AG08395 (cell line): Measurements from ENCODE around the gene SPRN.
"Not testable (repeated sequence)": the region's sequence is repeated elsewhere in the genome, so short reads cannot be mapped to it uniquely, and the experiment has no call there.

Experiments used
- DNase-seq: peaks from one replicate; pipeline ENCODE4 v3.0.0; 2012; ENCODE audit warnings: mixed read lengths, low spot score

The SPRN gene

GRCh38 chr10:133386951-133387350 lies 37.5 kb downstream of the SPRN start:
- DNase-seq: not testable (repeated sequence)

GRCh38 chr10:133385214-133385613 lies 39.2 kb downstream of the SPRN start:
- DNase-seq: no peak

GRCh38 chr10:133384071-133384470 lies 40.4 kb downstream of the SPRN start:
- no peak for DNase-seq

- no peak for DNase-seq
These were observed 40.9 kb downstream of the SPRN start for GRCh38 chr10:133383551-133383950.

- DNase-seq: no peak
These were observed 43.4 kb downstream of the SPRN start for GRCh38 chr10:133381036-133381435.

- DNase-seq: no peak
These were observed 44.4 kb downstream of the SPRN start for GRCh38 chr10:133379801-133380666.

GRCh38 chr10:133379152-133379800 lies 45.1 kb downstream of the SPRN start, which contains the start of gene PAOX:
TSS of gene PAOX (plus strand) at chr10:133379262. CDS start at chr10:133379317, 55 bp downstream.
- DNase-seq: peak; percentile 87

- peak; percentile 50 for DNase-seq
These were observed 46.0 kb downstream of the SPRN start for GRCh38 chr10:133378251-133379096.

GRCh38 chr10:133377818-133378250 lies 46.6 kb downstream of the SPRN start:
- DNase-seq: no peak

- no peak for DNase-seq
These were observed 47.2 kb downstream of the SPRN start for GRCh38 chr10:133377025-133377817.

- not testable (repeated sequence) for DNase-seq
These were observed 48.2 kb downstream of the SPRN start for GRCh38 chr10:133376183-133376582.

- no peak for DNase-seq
These were observed 48.9 kb downstream of the SPRN start for GRCh38 chr10:133375357-133376115.

GRCh38 chr10:133373174-133374090 lies 51.0 kb downstream of the SPRN start, which contains the start of gene ECHS1:
TSS of gene ECHS1 (minus strand) at chr10:133373354. CDS start at chr10:133373333, 21 bp downstream.
- peak; percentile 99 for DNase-seq

- no peak for DNase-seq
These were observed 51.9 kb downstream of the SPRN start for GRCh38 chr10:133372507-133372906.
